ENCODE results near the gene UNC13B. TPM values are rescaled to one million over a fixed set of nuclear protein-coding genes. Genes with fewer than 3 reads are reported as not detected.

The UNC13B gene
- total RNA-seq, 1 donor from 2014 or later, result 39.9 TPM

GRCh38 chr9:35225677-35226076 is 63.9 kb downstream of the UNC13B start:
- H3K36me3 Mint-ChIP-seq (ENCODE audit: low read depth, unreplicated experiment), result peaks cover 4% of the 10 kb centered on the region
- H3K4me3 Mint-ChIP-seq (ENCODE audit: unreplicated experiment), result no peak overlapping the region
- no peak overlapping the region for H3K27ac Mint-ChIP-seq (ENCODE audit: unreplicated experiment)
- H3K4me1 Mint-ChIP-seq (ENCODE audit: unreplicated experiment), result peaks cover 3% of the 10 kb centered on the region
- H3K27me3 Mint-ChIP-seq (ENCODE audit: unreplicated experiment), result no peaks in the 10 kb centered on the region
- no peak for TF ChIP-seq CTCF (IDR thresholded peaks at IDR 0.05; ENCODE audit: unreplicated experiment)
- DNase-seq (ENCODE audit: low spot score), result no peak
- no peaks in the 10 kb centered on the region for H3K9me3 Mint-ChIP-seq (ENCODE audit: unreplicated experiment)

- no peaks in the 10 kb centered on the region for H3K27me3 Mint-ChIP-seq (ENCODE audit: unreplicated experiment)
- DNase-seq (ENCODE audit: low spot score), result no peak
- H3K9me3 Mint-ChIP-seq (ENCODE audit: unreplicated experiment), result no peaks in the 10 kb centered on the region
- H3K27ac Mint-ChIP-seq (ENCODE audit: unreplicated experiment), result no peak overlapping the region
- peaks cover 4% of the 10 kb centered on the region for H3K36me3 Mint-ChIP-seq (ENCODE audit: low read depth, unreplicated experiment)
- no peak for TF ChIP-seq CTCF (IDR thresholded peaks at IDR 0.05; ENCODE audit: unreplicated experiment)
- no peak overlapping the region for H3K4me3 Mint-ChIP-seq (ENCODE audit: unreplicated experiment)
- H3K4me1 Mint-ChIP-seq (ENCODE audit: unreplicated experiment), result peaks cover 3% of the 10 kb centered on the region
These were observed 64.8 kb downstream of the UNC13B start for GRCh38 chr9:35226651-35227050.

GRCh38 chr9:35227284-35227683 is 65.5 kb downstream of the UNC13B start:
- Mint-ChIP-seq H3K4me1 (ENCODE audit: unreplicated experiment) (peaks cover 3% of the 10 kb centered on the region), H3K27ac (ENCODE audit: unreplicated experiment) (no peak overlapping the region), H3K9me3 (ENCODE audit: unreplicated experiment) (no peaks in the 10 kb centered on the region)

GRCh38 chr9:35229066-35229778 is 67.4 kb downstream of the UNC13B start:
- no peak overlapping the region for H3K27ac Mint-ChIP-seq (ENCODE audit: unreplicated experiment)
- H3K4me3 Mint-ChIP-seq (ENCODE audit: unreplicated experiment), result no peak overlapping the region
- H3K4me1 Mint-ChIP-seq (ENCODE audit: unreplicated experiment), result peaks cover 3% of the 10 kb centered on the region
- no peaks in the 10 kb centered on the region for H3K9me3 Mint-ChIP-seq (ENCODE audit: unreplicated experiment)
- H3K27me3 Mint-ChIP-seq (ENCODE audit: unreplicated experiment), result no peaks in the 10 kb centered on the region
- no peak for TF ChIP-seq CTCF (IDR thresholded peaks at IDR 0.05; ENCODE audit: unreplicated experiment)
- H3K36me3 Mint-ChIP-seq (ENCODE audit: low read depth, unreplicated experiment), result peaks cover 5% of the 10 kb centered on the region
- DNase-seq (ENCODE audit: low spot score), result no peak

More at GRCh38 chr9:35227284-35227683, 65.5 kb downstream of the UNC13B start:
- Mint-ChIP-seq H3K4me3 (ENCODE audit: unreplicated experiment) (no peak overlapping the region), H3K36me3 (ENCODE audit: low read depth, unreplicated experiment) (peaks cover 4% of the 10 kb centered on the region), H3K27me3 (ENCODE audit: unreplicated experiment) (no peaks in the 10 kb centered on the region)
- no peak for TF ChIP-seq CTCF (IDR thresholded peaks at IDR 0.05; ENCODE audit: unreplicated experiment)
- DNase-seq (ENCODE audit: low spot score), result no peak

GRCh38 chr9:35229779-35230143 is 68.0 kb downstream of the UNC13B start:
- Mint-ChIP-seq H3K4me3 (ENCODE audit: unreplicated experiment) (no peak overlapping the region), H3K36me3 (ENCODE audit: low read depth, unreplicated experiment) (peaks cover 5% of the 10 kb centered on the region), H3K4me1 (ENCODE audit: unreplicated experiment) (peaks cover 3% of the 10 kb centered on the region), H3K27me3 (ENCODE audit: unreplicated experiment) (no peaks in the 10 kb centered on the region), H3K27ac (ENCODE audit: unreplicated experiment) (no peak overlapping the region), H3K9me3 (ENCODE audit: unreplicated experiment) (no peaks in the 10 kb centered on the region)
- no peak for TF ChIP-seq CTCF (IDR thresholded peaks at IDR 0.05; ENCODE audit: unreplicated experiment)
- DNase-seq (ENCODE audit: low spot score), result no peak

All from endothelial cell (in vitro differentiated cells).